Thyroid gland (tissue), 4 donors: ENCODE measurements around the gene ZFHX3. TPM values are rescaled to one million over a fixed set of nuclear protein-coding genes. Genes with fewer than 3 reads are reported as not detected.
A peak's percentile ranks its signal among the peaks of the same experiment; 100 is the strongest.

Experiments
- DNase-seq, 2 donors: peaks; one replicate each; pipeline ENCODE4 v3.0.0-alpha.2; 2019
- H3K27ac ChIP-seq, 3 donors: fragments of 200-600 bp; sonication (generic); 1 replicate in 2 of 3; 2 replicates in 1 of 3; pipeline ENCODE4 v1.5.1; 2016 to 2019; ENCODE audit warnings: mild to moderate bottlenecking in 1 of 3, moderate library complexity in 1 of 3
- H3K27me3 ChIP-seq: fragments of 200-600 bp; sonication (generic); one replicate; pipeline ENCODE4 v1.5.1; 2019
- H3K36me3 ChIP-seq, 2 donors: fragments of 200-600 bp; sonication (generic); one replicate each; pipeline ENCODE4 v1.5.1; 2016 to 2019
- H3K4me1 ChIP-seq, 2 donors: fragments of 200-600 bp; sonication (generic); one replicate each; pipeline ENCODE4 v1.5.1; 2017 to 2019
- H3K4me3 ChIP-seq, 3 donors: fragments of 200-600 bp; sonication (generic); replicated peaks in 1 of 3; 1 replicate in 2 of 3; 2 replicates in 1 of 3; pipeline ENCODE4 v1.5.1; 2016; ENCODE audit warnings: mild to moderate bottlenecking in 1 of 3
- H3K9me3 ChIP-seq: fragments of 200-600 bp; sonication (generic); one replicate; pipeline ENCODE4 v1.5.1; 2017
- CTCF ChIP-seq, 6 experiments: fragments of 200-600 bp in 3 of 6; fragments of 450-650 bp in 3 of 6; sonication (generic) in 3 of 6; IDR thresholded peaks; one replicate each; pipeline ENCODE4 v1.5.1; 2016 to 2019; ENCODE audit warnings: antibody characterized with exemption in 6 of 6, mild to moderate bottlenecking in 2 of 6, inconsistent platforms in 1 of 6, moderate library complexity in 1 of 6
- POLR2A ChIP-seq, 2 donors: fragments of 450-650 bp; IDR thresholded peaks; one replicate each; pipeline ENCODE4 v1.6.1; 2017; ENCODE audit warnings: antibody characterized with exemption in 2 of 2, mild to moderate bottlenecking in 2 of 2, moderate library complexity in 1 of 2
- WGBS, 2 donors: methylation state at CpG; one replicate each; pipeline ENCODE4 v1.1.5; 2017; 5-methylcytosine and 5-hydroxymethylcytosine counted together
- intact Hi-C: fragments of 100-400 bp; cut with DNase I; formaldehyde crosslinking; loops from one replicate; pipeline ENCODE4 v1.15.1; 2023
- total RNA-seq, 4 donors: library from RNA; depleted of rRNA; stranded (reverse); fragments of >200 nt; gene quantifications; one replicate each; pipeline ENCODE4 v1.2.3, GENCODE V29; 2016

The ZFHX3 gene
- total RNA-seq, 4 donors from 2014 or later, result 27.4 to 92.9 (median 45.5) TPM

- no peak for DNase-seq
- Histone ChIP-seq H3K27me3 (no peaks in the 10 kb centered on the region), H3K9me3 (no peaks in the 10 kb centered on the region), H3K36me3 (no peaks in the 10 kb centered on the region), H3K4me3 (no peak overlapping the region), H3K4me1 (peaks cover 20 to 27% of the 10 kb centered on the region in 2 donors), H3K27ac (peak overlapping the region in 1 of 3 donors; percentile 96)
- no peak for TF ChIP-seq POLR2A (IDR thresholded peaks at IDR 0.05)
- TF ChIP-seq CTCF (IDR thresholded peaks at IDR 0.05), result no peak
- intact Hi-C loops, result loop anchor here (10.0 kb wide), 1 partner anchor 114 kb away; no protein-coding TSS in a partner anchor
- WGBS, 2 donors, result 80 to 84% methylated on average over 4 of the region's 4 CpGs
These were observed 13.1 kb upstream of the ZFHX3 start for GRCh38 chr16:73060892-73061490.

DNA sequence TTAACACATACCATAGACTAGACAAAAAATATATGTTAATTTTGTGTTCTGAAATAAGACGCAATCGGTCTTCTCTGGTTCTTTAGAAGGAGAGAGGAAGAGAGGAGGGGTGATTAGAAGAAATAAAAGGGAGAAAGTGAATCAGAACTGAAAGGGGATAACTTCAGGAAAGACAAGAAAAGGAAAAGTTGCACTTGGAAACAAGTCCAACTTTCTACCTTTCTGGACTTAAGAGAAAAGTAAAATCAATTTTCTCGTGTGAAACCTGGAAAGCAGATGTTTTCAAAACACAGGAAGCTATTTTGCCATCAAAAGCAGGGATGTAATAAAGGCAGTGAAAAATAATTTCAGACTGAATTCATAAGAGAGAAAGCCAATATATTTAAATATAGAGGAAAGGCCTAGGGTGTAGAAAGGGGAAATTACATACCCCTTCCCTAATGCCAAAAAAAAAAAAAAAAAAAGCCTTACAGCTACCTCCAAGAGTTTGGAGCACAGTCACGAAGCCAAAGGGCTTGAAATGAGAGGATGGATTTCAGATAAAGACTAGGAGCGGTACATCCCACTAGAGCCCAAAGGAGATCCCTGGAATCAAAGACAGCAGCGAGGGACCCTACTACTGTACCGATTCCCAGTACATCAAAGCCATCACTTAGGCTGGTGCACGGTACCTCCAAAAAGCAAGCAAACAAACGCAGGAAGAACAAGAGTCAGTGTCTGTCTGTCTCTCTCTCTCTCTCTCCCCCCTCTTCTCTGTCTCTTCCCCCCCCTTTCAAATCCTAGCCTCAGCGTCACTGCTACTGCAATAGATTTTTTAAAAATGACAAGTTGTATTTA is 12.1 kb upstream of the ZFHX3 start:
- Histone ChIP-seq H3K36me3 (no peaks in the 10 kb centered on the region), H3K4me3 (peak overlapping the region in 1 of 3 donors; percentile 75), H3K9me3 (no peaks in the 10 kb centered on the region), H3K4me1 (peaks cover 25 to 30% of the 10 kb centered on the region in 2 donors), H3K27ac (peak overlapping the region; percentile 96 to 99 (median 96)), H3K27me3 (no peaks in the 10 kb centered on the region)
- WGBS, 2 donors, result 69 to 73% methylated on average over 10 of the region's 10 CpGs
- no peak for TF ChIP-seq POLR2A (IDR thresholded peaks at IDR 0.05)
- no peak for DNase-seq
- intact Hi-C loops, result loop anchor here (10.0 kb wide), 1 partner anchor 115 kb away; no protein-coding TSS in a partner anchor

DNA sequence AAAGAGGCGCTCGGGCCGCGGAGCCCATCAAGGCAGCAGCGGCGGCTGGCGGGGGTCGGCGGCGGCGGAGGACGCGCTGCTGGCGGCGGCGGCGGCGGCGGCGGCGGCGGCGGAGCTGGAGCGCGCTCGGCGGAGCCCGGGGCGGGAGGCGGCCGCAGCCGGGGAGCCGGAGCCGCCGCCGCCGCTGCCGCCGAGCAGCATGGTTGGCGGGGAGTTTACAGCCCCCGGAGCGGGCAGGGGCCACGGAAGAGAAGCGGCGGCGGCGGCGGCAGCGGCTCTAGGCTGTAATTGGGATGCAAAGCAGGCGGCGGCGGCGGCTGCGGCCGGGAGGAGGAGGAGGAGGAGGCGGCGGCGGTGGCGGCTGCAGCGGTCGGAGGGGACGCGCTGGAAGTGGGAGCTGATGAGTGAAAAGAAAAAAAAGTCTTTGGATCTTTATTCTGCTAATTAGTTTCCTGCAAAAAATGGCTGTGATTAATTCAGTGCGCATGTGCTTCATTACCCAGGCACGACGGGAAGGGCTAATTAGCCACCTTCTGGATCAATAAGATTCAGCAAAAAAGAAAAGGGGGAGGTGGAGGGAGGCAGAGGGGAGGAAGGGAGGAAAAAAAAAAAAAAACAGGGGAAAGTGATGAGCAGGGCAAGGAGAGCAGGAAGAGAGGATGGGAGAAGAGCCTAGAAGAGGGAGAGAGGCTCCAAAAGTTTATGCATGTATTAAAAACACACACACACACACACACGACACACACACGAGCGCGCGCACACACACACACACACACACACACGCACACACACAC is 10.9 kb upstream of the ZFHX3 start:
- Histone ChIP-seq H3K27ac (peak overlapping the region; percentile 96 to 99 (median 96)), H3K36me3 (no peaks in the 10 kb centered on the region), H3K4me3 (peak overlapping the region in 2 of 3 donors; percentile 56 to 75), H3K9me3 (no peaks in the 10 kb centered on the region), H3K4me1 (peaks cover 36 to 42% of the 10 kb centered on the region in 2 donors), H3K27me3 (no peaks in the 10 kb centered on the region)
- TF ChIP-seq CTCF (IDR thresholded peaks at IDR 0.05) (no peak), POLR2A (IDR thresholded peaks at IDR 0.05) (peak in 1 of 2 donors; percentile 45)
- intact Hi-C loops, result no loop called here
- peak; percentile 48 to 52 for DNase-seq
- WGBS, 2 donors, result 1% methylated on average over 32 to 44 of the region's 72 CpGs

DNA sequence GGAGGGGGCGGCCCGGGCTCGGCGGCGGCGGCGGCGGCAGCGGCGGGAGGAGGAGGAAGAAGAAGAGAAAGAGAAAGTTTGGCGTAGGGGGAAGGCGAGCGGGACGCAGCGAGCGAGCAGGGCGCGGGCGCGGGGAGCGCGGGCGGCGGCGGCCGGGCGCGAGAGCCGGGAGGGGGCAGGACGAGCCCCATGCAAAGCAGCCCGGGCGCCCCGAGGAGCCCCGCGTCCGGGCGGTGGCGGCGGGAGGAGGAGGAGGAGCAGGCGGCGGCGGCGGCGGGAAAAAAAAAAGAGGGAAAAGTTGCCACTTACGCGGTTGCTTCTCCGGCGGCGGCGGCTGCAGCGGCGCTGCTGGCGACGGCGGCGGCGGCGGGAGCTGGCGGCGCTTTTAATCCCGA is 10.3 kb upstream of the ZFHX3 start:
- Histone ChIP-seq H3K36me3 (no peaks in the 10 kb centered on the region), H3K4me3 (peak overlapping the region in 1 of 3 donors; percentile 75), H3K27ac (peak overlapping the region; percentile 96 to 99 (median 96)), H3K27me3 (no peaks in the 10 kb centered on the region), H3K9me3 (no peaks in the 10 kb centered on the region), H3K4me1 (peaks cover 42 to 48% of the 10 kb centered on the region in 2 donors)
- intact Hi-C loops, result no loop called here
- TF ChIP-seq CTCF (IDR thresholded peaks at IDR 0.05), result no peak
- no peak for TF ChIP-seq POLR2A (IDR thresholded peaks at IDR 0.05)
- DNase-seq, result peak; percentile 57 to 58
- 2% methylated on average over 54 to 59 of the region's 61 CpGs for WGBS, 2 donors
